ENCODE results near the gene LIMD2. TPM values are rescaled to one million over a fixed set of nuclear protein-coding genes. Genes with fewer than 3 reads are reported as not detected.

LIMD2 gene
- total RNA-seq, 1 donor from 2014 or later, result 65.1 TPM

DNA sequence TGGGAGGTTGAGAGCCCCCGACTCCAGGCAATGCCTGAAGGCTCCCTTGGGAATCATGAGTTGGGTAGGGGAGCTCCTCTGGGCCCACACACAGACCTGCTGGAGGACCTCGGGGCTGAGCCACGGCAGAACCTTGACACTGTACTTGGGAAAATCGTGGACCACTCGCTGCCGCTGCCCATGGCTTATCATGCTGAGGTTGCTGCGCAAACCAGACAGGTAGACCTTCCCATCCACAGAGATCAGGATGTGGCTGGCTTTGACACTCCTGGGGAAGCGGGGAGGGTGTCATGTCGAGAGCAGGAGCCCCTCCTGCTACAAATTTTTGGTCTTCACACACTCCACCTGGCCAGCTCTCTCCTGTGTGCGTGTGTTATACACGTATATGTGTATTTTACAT, 7.2 kb upstream of the LIMD2 start:
- Mint-ChIP-seq H3K9me3 (no peaks in the 10 kb centered on the region), H3K36me3 (peaks cover 18% of the 10 kb centered on the region), H3K27ac (no peak overlapping the region), H3K4me1 (ENCODE audit: unreplicated experiment) (peaks cover 17% of the 10 kb centered on the region), H3K27me3 (no peaks in the 10 kb centered on the region), H3K4me3 (no peak overlapping the region)
- TF ChIP-seq, protein P1, sequence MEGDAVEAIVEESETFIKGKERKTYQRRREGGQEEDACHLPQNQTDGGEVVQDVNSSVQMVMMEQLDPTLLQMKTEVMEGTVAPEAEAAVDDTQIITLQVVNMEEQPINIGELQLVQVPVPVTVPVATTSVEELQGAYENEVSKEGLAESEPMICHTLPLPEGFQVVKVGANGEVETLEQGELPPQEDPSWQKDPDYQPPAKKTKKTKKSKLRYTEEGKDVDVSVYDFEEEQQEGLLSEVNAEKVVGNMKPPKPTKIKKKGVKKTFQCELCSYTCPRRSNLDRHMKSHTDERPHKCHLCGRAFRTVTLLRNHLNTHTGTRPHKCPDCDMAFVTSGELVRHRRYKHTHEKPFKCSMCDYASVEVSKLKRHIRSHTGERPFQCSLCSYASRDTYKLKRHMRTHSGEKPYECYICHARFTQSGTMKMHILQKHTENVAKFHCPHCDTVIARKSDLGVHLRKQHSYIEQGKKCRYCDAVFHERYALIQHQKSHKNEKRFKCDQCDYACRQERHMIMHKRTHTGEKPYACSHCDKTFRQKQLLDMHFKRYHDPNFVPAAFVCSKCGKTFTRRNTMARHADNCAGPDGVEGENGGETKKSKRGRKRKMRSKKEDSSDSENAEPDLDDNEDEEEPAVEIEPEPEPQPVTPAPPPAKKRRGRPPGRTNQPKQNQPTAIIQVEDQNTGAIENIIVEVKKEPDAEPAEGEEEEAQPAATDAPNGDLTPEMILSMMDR (conservative IDR thresholded peaks at IDR 0.05), result no peak
- DNase-seq (ENCODE audit: extremely low spot score, unreplicated experiment), result no peak

DNA sequence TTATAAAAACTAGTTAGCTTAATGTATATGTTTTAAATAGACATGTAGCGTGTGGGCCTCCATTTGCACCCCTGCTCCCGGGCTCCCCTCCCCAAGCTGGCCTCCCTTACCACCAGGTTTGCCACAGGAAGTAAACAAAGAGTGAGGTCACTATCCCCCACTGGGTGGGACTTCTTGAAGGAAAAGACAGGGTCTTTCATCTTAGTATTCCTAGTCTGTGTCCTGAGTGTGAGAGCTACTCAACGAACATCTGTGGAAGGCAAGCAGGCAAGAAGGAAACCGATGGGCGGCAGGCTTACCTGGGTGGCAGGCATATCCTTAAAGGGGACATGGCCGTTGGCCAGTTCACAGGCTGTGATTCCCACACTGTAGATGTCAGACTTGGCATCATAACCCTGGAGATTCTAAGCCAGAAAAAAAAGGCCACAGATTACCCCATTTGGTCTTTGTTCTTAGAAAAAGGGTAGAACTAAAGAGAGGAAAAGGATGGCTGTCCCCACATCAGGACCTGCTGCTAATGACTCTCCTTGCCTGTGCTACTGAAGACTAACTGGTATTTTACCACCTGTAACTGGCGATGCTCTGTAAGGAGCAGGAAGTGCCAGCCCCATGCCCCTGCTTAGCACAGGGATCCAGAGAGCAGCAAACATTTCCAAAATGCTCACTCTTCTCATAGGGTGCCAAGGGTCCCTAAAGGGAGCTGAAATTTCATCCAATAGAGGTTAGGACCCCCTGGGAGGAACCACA, 6.6 kb upstream of the LIMD2 start:
- Mint-ChIP-seq H3K36me3 (peaks cover 18% of the 10 kb centered on the region), H3K27ac (no peak overlapping the region), H3K4me1 (ENCODE audit: unreplicated experiment) (peaks cover 18% of the 10 kb centered on the region), H3K9me3 (no peaks in the 10 kb centered on the region), H3K4me3 (no peak overlapping the region), H3K27me3 (no peaks in the 10 kb centered on the region)
- no peak for DNase-seq (ENCODE audit: extremely low spot score, unreplicated experiment)
- TF ChIP-seq, protein P1 (conservative IDR thresholded peaks at IDR 0.05), result no peak

DNA sequence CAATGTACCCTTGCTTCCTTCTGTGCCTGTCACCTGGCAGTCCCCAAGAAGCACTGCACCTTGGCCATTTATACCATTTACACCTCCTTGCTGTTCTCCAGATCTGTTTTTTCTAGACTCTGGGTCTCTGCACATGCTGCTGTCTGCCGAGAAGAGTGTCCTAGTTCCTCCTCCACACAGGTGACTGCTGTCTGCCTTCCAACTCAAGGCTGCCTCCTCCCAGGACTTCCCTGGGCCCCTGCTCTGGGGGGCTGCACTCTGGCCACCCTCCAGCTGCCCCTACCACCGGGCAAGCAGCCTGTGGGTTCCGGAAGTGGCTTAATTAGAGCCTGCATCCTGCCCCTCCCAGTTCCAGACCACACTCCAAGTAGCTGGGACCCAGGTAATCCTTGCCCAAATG, 5.7 kb upstream of the LIMD2 start:
- TF ChIP-seq, protein P1 (conservative IDR thresholded peaks at IDR 0.05), result no peak
- Mint-ChIP-seq H3K4me3 (no peak overlapping the region), H3K27ac (no peak overlapping the region), H3K36me3 (peaks cover 18% of the 10 kb centered on the region), H3K9me3 (no peaks in the 10 kb centered on the region), H3K4me1 (ENCODE audit: unreplicated experiment) (peaks cover 21% of the 10 kb centered on the region), H3K27me3 (no peaks in the 10 kb centered on the region)
- no peak for DNase-seq (ENCODE audit: extremely low spot score, unreplicated experiment)

DNA sequence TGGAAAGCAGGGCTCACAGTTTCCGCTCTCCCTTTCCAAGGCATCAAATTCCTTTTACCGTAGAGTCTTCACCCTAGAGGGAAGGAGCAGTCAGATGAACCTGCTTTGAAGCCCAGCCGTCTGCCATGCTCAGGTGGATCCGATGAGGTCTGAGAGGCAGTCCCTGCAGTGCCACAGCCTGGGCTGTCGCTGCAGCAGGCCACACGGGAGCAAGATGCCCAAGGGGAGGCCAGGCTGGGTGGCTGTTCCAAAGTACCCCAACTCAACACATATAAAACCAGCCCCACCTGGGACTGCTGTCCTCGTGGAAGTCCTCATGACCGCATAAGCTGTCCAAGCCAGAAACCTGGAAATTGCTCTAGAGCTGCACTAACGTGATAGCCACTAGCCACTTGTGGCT, 4.9 kb upstream of the LIMD2 start:
- Mint-ChIP-seq H3K4me1 (ENCODE audit: unreplicated experiment) (peaks cover 21% of the 10 kb centered on the region), H3K36me3 (peaks cover 18% of the 10 kb centered on the region)
- TF ChIP-seq, protein P1 (conservative IDR thresholded peaks at IDR 0.05), result no peak

DNA sequence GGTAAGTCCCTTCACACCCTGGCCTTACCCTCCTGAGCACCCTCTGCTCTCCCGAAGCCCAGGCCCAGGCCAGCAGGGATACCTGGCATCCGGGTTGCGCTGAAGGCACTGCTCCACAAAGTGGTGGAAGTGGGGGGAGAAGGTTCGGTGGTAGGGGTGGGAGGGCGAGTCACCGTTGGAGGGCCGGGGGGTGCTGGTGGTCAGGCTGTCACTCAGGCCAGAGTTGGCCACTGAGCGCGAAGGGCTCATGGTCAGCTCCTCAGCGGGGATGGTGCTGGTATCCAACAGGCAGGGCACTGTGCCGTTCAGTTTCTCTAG, 4.3 kb upstream of the LIMD2 start:
- no peak for DNase-seq (ENCODE audit: extremely low spot score, unreplicated experiment)
- Mint-ChIP-seq H3K9me3 (no peaks in the 10 kb centered on the region), H3K4me1 (ENCODE audit: unreplicated experiment) (peaks cover 21% of the 10 kb centered on the region), H3K27ac (no peak overlapping the region), H3K36me3 (peaks cover 15% of the 10 kb centered on the region), H3K4me3 (no peak overlapping the region), H3K27me3 (no peaks in the 10 kb centered on the region)
- TF ChIP-seq, protein P1 (conservative IDR thresholded peaks at IDR 0.05), result no peak

More for the DNA sequence above, 4.9 kb upstream of the LIMD2 start:
- Mint-ChIP-seq H3K27me3 (no peaks in the 10 kb centered on the region), H3K27ac (no peak overlapping the region), H3K4me3 (no peak overlapping the region), H3K9me3 (no peaks in the 10 kb centered on the region)
- no peak for DNase-seq (ENCODE audit: extremely low spot score, unreplicated experiment)

Data from type B pancreatic cell (in vitro differentiated cells).